ENCODE data around the gene SF3B3.

Gene SF3B3

DNA sequence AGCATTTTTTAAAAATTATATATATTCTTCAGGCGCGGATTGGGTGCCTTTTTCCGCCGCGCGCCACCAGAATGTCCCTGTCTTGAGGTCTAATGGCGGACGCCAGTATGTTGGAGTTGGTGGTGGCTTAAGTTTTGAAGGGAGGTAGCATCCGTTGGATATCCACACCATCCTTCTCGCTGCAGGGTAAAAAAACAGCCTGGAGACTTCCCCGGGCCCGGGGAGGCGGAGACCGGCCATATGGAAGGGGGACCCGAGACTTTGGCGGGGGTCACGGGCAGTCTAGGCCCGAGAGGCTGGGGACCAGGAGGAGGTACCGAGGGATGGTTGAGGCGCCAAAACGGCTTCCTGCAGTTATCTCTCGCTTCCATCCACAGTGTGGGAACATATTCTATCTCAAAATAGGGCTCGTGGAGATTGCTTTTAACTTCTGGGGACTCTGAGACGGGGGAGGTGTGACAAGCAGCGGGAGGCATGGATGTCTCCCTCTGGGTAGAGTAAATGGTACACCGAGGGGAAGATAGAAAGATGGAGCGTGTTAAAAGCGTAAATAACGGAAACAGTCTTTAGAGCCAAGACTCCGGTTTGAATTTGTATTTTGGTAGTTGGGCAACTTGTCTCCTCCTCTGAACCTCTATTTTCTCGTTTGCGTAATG is at the start of gene SF3B3:
Gene SF3B3, plus strand, starts transcription at position 74 of the 656 bp plus-strand sequence. CDS start 2,841 bp downstream, outside the sequence.
- DNase-seq: peak; percentile 73

GRCh38 chr16:70474320-70475053 is 49.1 kb upstream of the SF3B3 start:
- DNase-seq: no peak

GRCh38 chr16:70475054-70475871 is 48.4 kb upstream of the SF3B3 start:
- DNase-seq: no peak

- DNase-seq: no peak
Observed at GRCh38 chr16:70476272-70477020, 47.2 kb upstream of the SF3B3 start.

DNA sequence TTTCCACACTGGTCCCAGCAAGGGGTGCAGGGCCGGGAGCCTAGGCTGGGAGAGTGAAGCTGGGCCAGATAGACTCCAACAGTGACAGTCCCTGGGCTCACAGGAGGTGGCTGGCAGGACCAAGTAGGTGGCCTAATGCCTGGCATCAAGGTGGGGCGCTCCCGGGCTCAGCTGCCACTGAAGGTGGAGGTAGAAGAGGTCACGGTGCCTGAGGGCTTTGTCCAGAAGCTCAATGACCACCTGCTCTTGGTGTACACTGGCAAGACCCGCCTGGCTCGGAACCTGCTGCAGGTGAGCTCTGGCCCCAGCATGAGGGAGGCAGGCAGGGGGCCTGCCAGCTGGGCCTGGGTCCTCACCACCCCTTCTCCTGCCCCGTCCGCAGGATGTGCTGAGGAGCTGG is 45.4 kb upstream of the SF3B3 start:
- no peak for DNase-seq

- no peak for DNase-seq
Observed at GRCh38 chr16:70478912-70479341, 44.7 kb upstream of the SF3B3 start.

GRCh38 chr16:70480127-70481105 is 43.2 kb upstream of the SF3B3 start:
- no peak for DNase-seq

GRCh38 chr16:70481929-70482536 is 41.6 kb upstream of the SF3B3 start:
- no peak for DNase-seq

GRCh38 chr16:70482624-70483023 is 41.0 kb upstream of the SF3B3 start:
- DNase-seq: no peak

GRCh38 chr16:70483426-70483825 is 40.2 kb upstream of the SF3B3 start:
- no peak for DNase-seq

GRCh38 chr16:70484867-70485266 is 38.7 kb upstream of the SF3B3 start:
- DNase-seq: no peak

DNA sequence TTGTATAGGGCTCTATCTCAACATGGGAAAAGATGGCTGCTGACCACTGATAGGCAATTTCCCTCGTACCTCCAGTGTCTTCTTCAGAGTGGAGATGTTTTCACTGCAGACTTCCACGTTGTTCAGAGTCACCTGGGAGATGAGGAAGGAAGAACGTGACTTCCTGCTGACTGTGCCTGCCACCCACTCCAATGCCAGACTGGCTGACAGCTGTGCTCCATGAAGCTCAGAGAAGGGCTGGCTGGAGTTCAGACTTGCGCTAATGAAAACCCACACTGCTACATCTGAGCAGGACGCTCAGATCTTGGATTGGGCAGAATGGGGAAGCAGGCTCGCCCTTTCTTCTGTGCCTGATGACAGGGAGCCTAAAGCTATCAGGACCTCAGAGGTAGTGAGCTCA is 33.4 kb upstream of the SF3B3 start:
- DNase-seq: no peak

DNA sequence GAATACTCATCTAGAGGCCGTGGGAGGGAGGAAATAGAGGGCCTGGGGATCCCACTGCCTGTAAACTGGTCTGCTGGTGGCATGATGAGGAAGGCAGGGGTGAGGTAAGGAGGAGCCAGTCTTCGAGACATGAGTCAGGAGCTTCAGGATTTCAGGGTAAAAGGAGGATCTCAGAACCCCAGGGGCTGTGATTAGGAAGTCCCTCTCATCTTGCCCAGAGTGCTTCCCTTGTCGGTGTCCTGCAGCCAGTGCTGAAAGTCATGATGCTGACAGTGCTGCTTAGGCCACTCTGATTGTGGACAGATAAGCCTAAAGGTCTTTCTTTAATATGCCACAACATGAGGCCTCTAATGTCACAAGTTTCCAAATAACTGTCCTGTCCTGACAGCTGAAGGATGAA is 29.8 kb upstream of the SF3B3 start:
- no peak for DNase-seq

GRCh38 chr16:70494202-70494770 is 29.3 kb upstream of the SF3B3 start:
- DNase-seq: no peak

DNA sequence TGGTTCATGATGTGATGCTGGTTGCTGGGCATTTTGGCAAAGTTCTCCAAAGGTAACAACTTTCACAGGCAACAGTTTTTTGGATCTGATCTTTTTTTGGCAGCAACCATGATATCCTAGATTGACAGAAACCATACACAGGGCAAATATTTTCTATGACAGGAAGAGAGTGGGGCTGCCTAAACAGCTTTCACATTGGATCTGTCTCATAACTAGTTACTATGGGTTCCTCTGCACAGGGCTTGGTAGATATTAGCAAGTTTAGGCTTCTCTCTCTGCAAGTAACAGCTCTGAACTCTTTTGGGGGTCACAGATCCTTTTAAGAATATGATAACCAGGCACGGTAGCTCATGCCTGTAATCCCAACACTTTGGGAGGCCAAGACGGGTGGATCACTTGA is 28.8 kb upstream of the SF3B3 start:
- DNase-seq: no peak

DNA sequence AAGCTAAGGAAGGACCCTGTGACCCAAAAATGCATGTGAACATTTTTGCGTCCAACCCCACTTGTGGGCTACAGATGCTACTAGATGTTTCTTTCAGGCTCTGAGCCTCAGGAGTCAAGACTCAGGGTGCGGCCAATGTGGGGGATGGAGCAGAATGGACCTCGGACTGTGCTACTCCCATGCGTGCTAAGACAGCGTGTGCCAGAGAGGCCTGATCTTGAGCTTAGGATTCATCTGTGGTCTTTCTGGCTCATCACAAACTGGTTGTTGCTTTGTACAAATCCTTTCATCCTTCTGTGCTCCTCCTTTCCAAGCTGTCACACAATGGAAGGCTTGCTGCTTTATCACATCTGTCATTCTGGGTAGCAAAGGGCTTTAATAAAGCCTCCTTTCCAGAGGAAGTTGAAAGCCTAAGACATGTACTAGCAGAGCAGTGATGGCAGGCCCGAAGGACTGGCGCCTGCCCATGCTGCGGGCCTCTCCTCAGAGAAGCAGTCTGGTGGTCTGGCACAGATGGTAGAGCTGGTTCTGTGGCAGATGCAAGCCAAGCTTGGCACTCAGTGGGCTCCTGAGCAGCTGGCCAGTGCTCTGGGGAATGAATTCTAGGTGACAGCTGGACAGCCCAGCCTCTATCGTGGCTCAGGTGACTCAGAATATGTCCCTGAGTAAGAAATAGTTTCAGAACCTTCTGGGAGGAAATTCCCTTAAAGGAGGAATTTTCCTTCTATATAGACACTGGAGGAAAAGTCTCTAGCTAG is 28.0 kb upstream of the SF3B3 start:
- DNase-seq: no peak

DNA sequence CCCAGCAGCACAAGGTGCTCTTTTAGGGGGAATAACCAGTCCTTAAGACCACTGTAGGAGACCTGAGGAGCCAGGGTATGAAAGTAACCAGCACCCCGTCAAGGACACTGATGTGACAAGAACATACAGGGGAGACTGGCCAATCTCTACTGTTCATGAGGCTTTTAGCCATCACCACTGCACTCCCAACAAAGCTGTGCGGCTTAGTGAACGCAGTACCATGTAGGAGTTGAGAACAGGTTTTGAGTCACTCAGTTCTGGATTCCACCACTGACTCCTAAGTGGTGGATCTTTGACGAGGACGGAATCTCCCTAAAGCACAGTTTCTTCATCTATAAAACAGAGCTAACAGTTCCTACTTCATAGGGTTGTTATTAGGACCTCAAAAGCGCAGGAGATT is 27.1 kb upstream of the SF3B3 start:
- DNase-seq: no peak

- no peak for DNase-seq
Observed at GRCh38 chr16:70508752-70509151, 14.9 kb upstream of the SF3B3 start.

DNA sequence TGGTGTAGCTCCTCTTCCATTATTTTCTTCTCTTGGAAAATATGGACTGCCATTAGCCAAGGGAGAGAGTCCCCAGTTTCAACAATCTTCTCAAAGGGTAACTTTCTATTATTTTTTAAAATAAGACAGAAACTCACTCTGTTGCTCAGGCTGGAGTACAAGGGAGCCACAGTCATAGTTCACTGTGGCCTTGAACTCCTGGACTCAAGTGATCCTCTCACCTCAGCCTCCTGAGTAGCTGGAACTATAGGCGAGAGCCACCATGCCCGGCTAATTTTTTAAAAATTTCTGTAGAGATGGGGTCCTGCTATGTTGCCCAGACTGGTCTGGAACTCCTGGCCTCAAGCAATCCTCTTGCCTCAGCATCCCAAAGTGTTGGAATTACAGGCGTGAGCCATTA is 13.4 kb upstream of the SF3B3 start:
- no peak for DNase-seq

- no peak for DNase-seq
Observed at GRCh38 chr16:70511833-70512232, 11.8 kb upstream of the SF3B3 start.

Data from left hindlimb (tissue), 1 donor.